Stimulated activated naive CD4-positive, alpha-beta T cell treated with Interleukin-2 at 50 U/mL for 16 hours (primary cell): Measurements from ENCODE around the gene DVL2.

Source experiments
- DNase-seq: peaks from one replicate; lab custom pipeline; 2025; lab: John Stamatoyannopoulos, UW

DVL2 gene

GRCh38 chr17:7234083-7234951, at the start of gene DVL2:
DVL2 (minus strand) TSS chr17:7234517; CDS start chr17:7234262, 255 bp downstream.
- peak; percentile 94 for DNase-seq

- DNase-seq = no peak
These were observed 49.3 kb upstream of the DVL2 start for GRCh38 chr17:7283471-7284216.

- DNase-seq = no peak
These were observed 48.5 kb upstream of the DVL2 start for GRCh38 chr17:7282752-7283321.

GRCh38 chr17:7281953-7282751, 47.8 kb upstream of the DVL2 start:
- DNase-seq = no peak

GRCh38 chr17:7281074-7281952, 47.0 kb upstream of the DVL2 start, which contains the start of gene SLC2A4:
SLC2A4 (plus strand) TSS chr17:7281718; CDS start chr17:7281935, 217 bp downstream.
- DNase-seq = peak; percentile 87

GRCh38 chr17:7280519-7281073, 46.3 kb upstream of the DVL2 start:
- peak; percentile 80 for DNase-seq

GRCh38 chr17:7279448-7279847, 45.1 kb upstream of the DVL2 start:
- no peak for DNase-seq

- no peak for DNase-seq
These were observed 32.5 kb upstream of the DVL2 start for GRCh38 chr17:7266784-7267183.

GRCh38 chr17:7263801-7264078, 29.4 kb upstream of the DVL2 start:
- no peak for DNase-seq

- no peak for DNase-seq
These were observed 28.9 kb upstream of the DVL2 start for GRCh38 chr17:7262935-7263800.

GRCh38 chr17:7262192-7262934, 28.0 kb upstream of the DVL2 start, which contains the start of gene CLDN7:
CLDN7 (minus strand) TSS chr17:7262478; CDS start chr17:7262043, 435 bp downstream.
- DNase-seq = no peak

GRCh38 chr17:7261379-7262191, 27.3 kb upstream of the DVL2 start:
- DNase-seq = no peak

- no peak for DNase-seq
These were observed 26.5 kb upstream of the DVL2 start for GRCh38 chr17:7260651-7261378.

GRCh38 chr17:7260151-7260550, 25.8 kb upstream of the DVL2 start:
- DNase-seq = no peak

GRCh38 chr17:7259555-7259889, 25.2 kb upstream of the DVL2 start:
- DNase-seq = no peak

GRCh38 chr17:7258731-7259554, 24.6 kb upstream of the DVL2 start:
- no peak for DNase-seq
